Measurements from ENCODE around the gene C4orf50.

GRCh38 chr4:5928844-5929420 lies 89.3 kb downstream of the C4orf50 start:
- TF ChIP-seq EZH2phosphoT487 (IDR thresholded peaks at IDR 0.05; ENCODE audit: low read length) (no peak), CTCF (IDR thresholded peaks at IDR 0.05; ENCODE audit: low read length) (no peak), EZH2 (optimal IDR thresholded peaks at IDR 0.05; ENCODE audit: low read depth, low read length) (no peak)
